ENCODE data around the gene IGSF9. TPM values are rescaled to one million over a fixed set of nuclear protein-coding genes. Genes with fewer than 3 reads are reported as not detected.

Gene IGSF9
- polyA plus RNA-seq, 1 donor from 2014 or later: 11.8 TPM

DNA sequence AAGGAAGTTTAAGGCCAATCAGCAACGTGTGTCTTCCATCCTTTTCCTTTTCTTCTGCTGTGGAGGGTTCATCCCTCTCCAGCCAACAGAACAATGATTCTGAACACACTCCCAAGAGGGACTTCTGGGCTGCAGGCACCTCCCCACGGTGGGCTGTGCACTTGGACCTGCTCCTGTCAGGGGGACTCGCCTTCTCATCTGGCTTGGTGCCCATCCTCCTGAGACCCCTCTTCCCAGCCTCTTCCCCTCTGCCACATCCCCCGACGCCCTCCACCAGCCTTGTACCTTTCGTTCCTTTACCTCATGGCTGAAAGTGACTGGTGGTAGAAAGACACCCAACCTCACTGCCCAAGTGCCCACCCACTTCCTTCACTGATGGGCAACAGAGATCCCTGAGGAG is 34.7 kb upstream of the IGSF9 start:
- Histone ChIP-seq H3K27ac (ENCODE audit: low read length) (no peak overlapping the region), H3K9me2 (ENCODE audit: insufficient read depth, low read length) (no peaks in the 10 kb centered on the region), H3K79me2 (replicated peaks; ENCODE audit: insufficient read depth, low read length) (no peaks in the 10 kb centered on the region), H3K27me3 (ENCODE audit: insufficient read depth, low read depth, low read length) (no peaks in the 10 kb centered on the region), H3K36me3 (ENCODE audit: insufficient read depth, low read length) (no peaks in the 10 kb centered on the region), H3K9ac (ENCODE audit: low read length) (no peak overlapping the region), H3K9me3 (ENCODE audit: low read length) (no peaks in the 10 kb centered on the region), H3K4me2 (ENCODE audit: low read length) (no peak overlapping the region), H3K4me3 (ENCODE audit: low read length) (no peak overlapping the region), H2AFZ (ENCODE audit: low read depth, low read length) (no peak overlapping the region), H4K20me1 (ENCODE audit: insufficient read depth) (no peaks in the 10 kb centered on the region), H3F3A (ENCODE audit: insufficient read depth, low read length, poor library complexity, severe bottlenecking) (no peaks in the 10 kb centered on the region)
- TF ChIP-seq, protein P1, sequence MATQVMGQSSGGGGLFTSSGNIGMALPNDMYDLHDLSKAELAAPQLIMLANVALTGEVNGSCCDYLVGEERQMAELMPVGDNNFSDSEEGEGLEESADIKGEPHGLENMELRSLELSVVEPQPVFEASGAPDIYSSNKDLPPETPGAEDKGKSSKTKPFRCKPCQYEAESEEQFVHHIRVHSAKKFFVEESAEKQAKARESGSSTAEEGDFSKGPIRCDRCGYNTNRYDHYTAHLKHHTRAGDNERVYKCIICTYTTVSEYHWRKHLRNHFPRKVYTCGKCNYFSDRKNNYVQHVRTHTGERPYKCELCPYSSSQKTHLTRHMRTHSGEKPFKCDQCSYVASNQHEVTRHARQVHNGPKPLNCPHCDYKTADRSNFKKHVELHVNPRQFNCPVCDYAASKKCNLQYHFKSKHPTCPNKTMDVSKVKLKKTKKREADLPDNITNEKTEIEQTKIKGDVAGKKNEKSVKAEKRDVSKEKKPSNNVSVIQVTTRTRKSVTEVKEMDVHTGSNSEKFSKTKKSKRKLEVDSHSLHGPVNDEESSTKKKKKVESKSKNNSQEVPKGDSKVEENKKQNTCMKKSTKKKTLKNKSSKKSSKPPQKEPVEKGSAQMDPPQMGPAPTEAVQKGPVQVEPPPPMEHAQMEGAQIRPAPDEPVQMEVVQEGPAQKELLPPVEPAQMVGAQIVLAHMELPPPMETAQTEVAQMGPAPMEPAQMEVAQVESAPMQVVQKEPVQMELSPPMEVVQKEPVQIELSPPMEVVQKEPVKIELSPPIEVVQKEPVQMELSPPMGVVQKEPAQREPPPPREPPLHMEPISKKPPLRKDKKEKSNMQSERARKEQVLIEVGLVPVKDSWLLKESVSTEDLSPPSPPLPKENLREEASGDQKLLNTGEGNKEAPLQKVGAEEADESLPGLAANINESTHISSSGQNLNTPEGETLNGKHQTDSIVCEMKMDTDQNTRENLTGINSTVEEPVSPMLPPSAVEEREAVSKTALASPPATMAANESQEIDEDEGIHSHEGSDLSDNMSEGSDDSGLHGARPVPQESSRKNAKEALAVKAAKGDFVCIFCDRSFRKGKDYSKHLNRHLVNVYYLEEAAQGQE (IDR thresholded peaks at IDR 0.05; ENCODE audit: borderline replicate concordance): no peak
- TF ChIP-seq RAD21 (conservative IDR thresholded peaks at IDR 0.05): no peak
- TF ChIP-seq SMC3 (conservative IDR thresholded peaks at IDR 0.05; ENCODE audit: poor library complexity): no peak
- no peak for TF ChIP-seq POLR2AphosphoS5 (IDR thresholded peaks at IDR 0.05)
- no peak for TF ChIP-seq CTCF (IDR thresholded peaks at IDR 0.05; ENCODE audit: poor library complexity, severe bottlenecking)
- no peak for TF ChIP-seq EZH2 (IDR thresholded peaks at IDR 0.05; ENCODE audit: borderline replicate concordance, insufficient read depth, low read length, poor library complexity, severe bottlenecking)
- TF ChIP-seq EP300 (conservative IDR thresholded peaks at IDR 0.05; ENCODE audit: poor library complexity, severe bottlenecking): no peak
- TF ChIP-seq TAF1 (IDR thresholded peaks at IDR 0.05; ENCODE audit: low read depth): no peak
- no peak for TF ChIP-seq MXI1 (conservative IDR thresholded peaks at IDR 0.05; ENCODE audit: poor library complexity, severe bottlenecking)

DNA sequence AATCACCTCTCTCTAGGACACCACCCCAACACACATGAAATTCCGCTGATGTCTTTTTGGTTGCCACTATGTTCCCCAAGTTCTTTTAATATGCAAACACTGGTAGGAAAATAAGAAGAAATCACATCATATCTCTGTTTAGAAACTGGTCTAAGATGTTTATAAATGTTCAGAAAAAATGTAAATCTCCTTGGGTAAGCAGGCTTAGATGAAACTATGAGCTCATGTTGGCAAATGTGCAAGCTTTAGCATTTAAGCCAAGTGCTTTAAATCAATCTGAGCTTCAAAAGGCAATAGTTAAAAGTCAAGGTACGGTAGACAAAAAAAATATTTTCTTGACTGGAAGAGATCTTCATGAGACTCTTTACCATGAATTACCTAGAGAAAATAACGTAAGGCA is 33.8 kb upstream of the IGSF9 start:
- H3K36me3 ChIP-seq (ENCODE audit: insufficient read depth, low read length): no peaks in the 10 kb centered on the region
- H3F3A ChIP-seq (ENCODE audit: insufficient read depth, low read length, poor library complexity, severe bottlenecking): no peaks in the 10 kb centered on the region
- H3K27me3 ChIP-seq (ENCODE audit: insufficient read depth, low read depth, low read length): no peaks in the 10 kb centered on the region
- no peaks in the 10 kb centered on the region for H3K9me3 ChIP-seq (ENCODE audit: low read length)
- H3K4me3 ChIP-seq (ENCODE audit: low read length): no peak overlapping the region
- H2AFZ ChIP-seq (ENCODE audit: low read depth, low read length): no peak overlapping the region
- no peak overlapping the region for H3K4me2 ChIP-seq (ENCODE audit: low read length)
- H4K20me1 ChIP-seq (ENCODE audit: insufficient read depth): no peaks in the 10 kb centered on the region
- H3K9ac ChIP-seq (ENCODE audit: low read length): no peak overlapping the region
- TF ChIP-seq, protein P1 (IDR thresholded peaks at IDR 0.05; ENCODE audit: borderline replicate concordance): no peak
- TF ChIP-seq MXI1 (conservative IDR thresholded peaks at IDR 0.05; ENCODE audit: poor library complexity, severe bottlenecking) (no peak), EZH2 (IDR thresholded peaks at IDR 0.05; ENCODE audit: borderline replicate concordance, insufficient read depth, low read length, poor library complexity, severe bottlenecking) (no peak)
- H3K79me2 ChIP-seq (replicated peaks; ENCODE audit: insufficient read depth, low read length): no peaks in the 10 kb centered on the region
- H3K9me2 ChIP-seq (ENCODE audit: insufficient read depth, low read length): no peaks in the 10 kb centered on the region
- H3K27ac ChIP-seq (ENCODE audit: low read length): no peak overlapping the region

All from neural cell (in vitro differentiated cells).